IMR-90 (cell line): ENCODE measurements around the gene CBL. TPM values are rescaled to one million over a fixed set of nuclear protein-coding genes. Genes with fewer than 3 reads are reported as not detected.

Experiments used
- ATAC-seq: fragments of 200-7000 bp; cut with Tn5 transposase; 2 replicates; pipeline ENCODE4 v1.9.1; 2020; ENCODE audit warnings: low read depth, mild to moderate bottlenecking, moderate library complexity
- BruUV-seq: library from RNA; stranded (reverse); fragments of 400-500 nt; replicated peaks from 2 replicates; lab custom pipeline; 2021; lab: Mats Ljungman, UMichigan
- CTCF ChIA-PET: fragments of 300-600 bp; formaldehyde crosslinking; extraction: SDS; loops from one replicate; lab custom pipeline; 2021; ENCODE audit warnings: antibody characterized with exemption; lab: Yijun Ruan, JAX
- POLR2A ChIA-PET: fragments of 300-600 bp; sonication (Branson Sonifier 250); formaldehyde crosslinking; loops from one replicate; lab custom pipeline; 2022; ENCODE audit warnings: antibody characterized with exemption; ENCODE audit not compliant: unreplicated experiment; lab: Charles Lee
- DNase-seq: peaks from one replicate; pipeline ENCODE4 v3.0.0; 2013
- H2AFZ ChIP-seq: replicated peaks from 2 replicates; pipeline ENCODE3; 2013; ENCODE audit warnings: low read length, mild to moderate bottlenecking; ENCODE audit not compliant: poor library complexity
- H2AK5ac ChIP-seq: 2 replicates; pipeline ENCODE4 v1.6.1; 2013; ENCODE audit warnings: low read depth, low read length, inconsistent platforms
- H2AK9ac ChIP-seq: replicated peaks from 2 replicates; pipeline ENCODE3; 2013; ENCODE audit warnings: mild to moderate bottlenecking, low read depth, low read length, moderate library complexity; ENCODE audit not compliant: poor library complexity
- H2BK120ac ChIP-seq: 2 replicates; pipeline ENCODE4 v1.6.1; 2013; ENCODE audit warnings: low read depth, low read length, inconsistent platforms
- H2BK15ac ChIP-seq: 3 replicates; pipeline ENCODE4 v1.6.1; 2013; ENCODE audit warnings: low read depth, low read length, inconsistent platforms
- H2BK20ac ChIP-seq: 2 replicates; pipeline ENCODE4 v1.6.1; 2013; ENCODE audit warnings: low read depth, mild to moderate bottlenecking, inconsistent platforms, low read length, moderate library complexity
- H2BK5ac ChIP-seq: 2 replicates; pipeline ENCODE4 v1.6.1; 2013; ENCODE audit warnings: mild to moderate bottlenecking, low read depth, low read length, inconsistent platforms; ENCODE audit not compliant: poor library complexity, severe bottlenecking
- H3K14ac ChIP-seq: replicated peaks from 2 replicates; pipeline ENCODE4 v1.6.1; 2013; ENCODE audit warnings: low read depth, low read length, inconsistent platforms
- H3K18ac ChIP-seq: 2 replicates; pipeline ENCODE4 v1.6.1; 2013; ENCODE audit warnings: low read depth, low read length, control low read depth
- H3K23ac ChIP-seq: 2 replicates; pipeline ENCODE4 v1.6.1; 2013; ENCODE audit warnings: low read depth, low read length, inconsistent platforms
- H3K27ac ChIP-seq: 2 replicates; pipeline ENCODE4 v1.5.1; 2013; ENCODE audit warnings: mild to moderate bottlenecking, control low read depth, low read length; ENCODE audit not compliant: insufficient read depth
- H3K27me3 ChIP-seq: 2 replicates; pipeline ENCODE4 v1.6.1; 2013; ENCODE audit warnings: low read length; ENCODE audit not compliant: control insufficient read depth, insufficient read depth
- H3K36me3 ChIP-seq: 2 replicates; pipeline ENCODE4 v1.6.1; 2013; ENCODE audit warnings: low read length, mixed read lengths; ENCODE audit not compliant: control insufficient read depth, insufficient read depth
- H3K4ac ChIP-seq: 2 replicates; pipeline ENCODE4 v1.6.1; 2013; ENCODE audit warnings: low read depth, low read length, inconsistent platforms
- H3K4me1 ChIP-seq: 2 replicates; pipeline ENCODE4 v1.6.1; 2013; ENCODE audit warnings: low read length, mixed read lengths; ENCODE audit not compliant: control insufficient read depth, insufficient read depth
- H3K4me2 ChIP-seq: 2 replicates; pipeline ENCODE4 v1.6.1; 2013; ENCODE audit warnings: low read depth, mild to moderate bottlenecking, control low read depth, low read length, moderate library complexity
- H3K4me3 ChIP-seq: 2 replicates; pipeline ENCODE4 v1.5.1; 2013; ENCODE audit warnings: low read depth, mild to moderate bottlenecking, control low read depth, low read length, moderate library complexity; ENCODE audit not compliant: insufficient read depth
- H3K56ac ChIP-seq: 2 replicates; pipeline ENCODE4 v1.6.1; 2013; ENCODE audit warnings: low read length, inconsistent platforms; ENCODE audit not compliant: insufficient read depth; ENCODE audit errors: extremely low read depth
- H3K79me1 ChIP-seq, 2 experiments: 2 replicates each; pipeline ENCODE4 v1.6.1; 2013; ENCODE audit warnings: low read length in 2 of 2, inconsistent platforms in 1 of 2, low read depth in 1 of 2
- H3K9ac ChIP-seq: 2 replicates; pipeline ENCODE4 v1.6.1; 2013; ENCODE audit warnings: low read depth, low read length, control low read depth
- H3K9me1 ChIP-seq: 2 replicates; pipeline ENCODE4 v1.6.1; 2013; ENCODE audit warnings: low read length, inconsistent platforms; ENCODE audit not compliant: insufficient read depth
- H3K9me3 ChIP-seq: 2 replicates; pipeline ENCODE4 v1.6.1; 2013; ENCODE audit warnings: low read length; ENCODE audit not compliant: control insufficient read depth, insufficient read depth
- H4K20me1 ChIP-seq: 2 replicates; pipeline ENCODE4 v1.6.1; 2013; ENCODE audit warnings: low read length, inconsistent platforms; ENCODE audit not compliant: insufficient read depth
- H4K5ac ChIP-seq: 2 replicates; pipeline ENCODE4 v1.6.1; 2013; ENCODE audit warnings: mild to moderate bottlenecking, low read depth, low read length, control low read depth
- H4K8ac ChIP-seq, 2 experiments: 2 replicates each; pipeline ENCODE4 v1.6.1; 2013; ENCODE audit warnings: low read depth in 2 of 2, low read length in 2 of 2, control low read depth in 1 of 2, inconsistent platforms in 1 of 2
- H4K91ac ChIP-seq: 2 replicates; pipeline ENCODE4 v1.6.1; 2013; ENCODE audit warnings: low read depth, low read length, inconsistent platforms; ENCODE audit not compliant: insufficient read depth
- BHLHE40 ChIP-seq: fragments of 150-350 bp; IDR thresholded peaks from 2 replicates; pipeline ENCODE4 v1.6.1; 2016; ENCODE audit warnings: mild to moderate bottlenecking, low read depth, low read length
- CEBPB ChIP-seq: IDR thresholded peaks from 2 replicates; pipeline ENCODE4 v1.6.1; 2012; ENCODE audit warnings: low read depth, low read length, improper control_type of control experiment
- FOS ChIP-seq: fragments of 150-350 bp; IDR thresholded peaks from 2 replicates; pipeline ENCODE4 v1.6.1; 2016; ENCODE audit warnings: low read depth, low read length
- MAFK ChIP-seq: IDR thresholded peaks from 2 replicates; pipeline ENCODE4 v1.6.1; 2012; ENCODE audit warnings: low read depth, low read length, improper control_type of control experiment
- MAZ ChIP-seq: IDR thresholded peaks from 2 replicates; pipeline ENCODE4 v1.6.1; 2012; ENCODE audit warnings: low read depth, mild to moderate bottlenecking, low read length, improper control_type of control experiment, moderate library complexity, borderline replicate concordance
- MXI1 ChIP-seq: IDR thresholded peaks from 2 replicates; pipeline ENCODE4 v1.6.1; 2012; ENCODE audit warnings: low read depth, mild to moderate bottlenecking, low read length, moderate library complexity, borderline replicate concordance
- POLR2A ChIP-seq: IDR thresholded peaks from 2 replicates; pipeline ENCODE4 v1.6.1; 2012; ENCODE audit warnings: mild to moderate bottlenecking, low read depth, low read length
- RCOR1 ChIP-seq: IDR thresholded peaks from 2 replicates; pipeline ENCODE4 v1.6.1; 2012; ENCODE audit warnings: mild to moderate bottlenecking, low read length, improper control_type of control experiment; ENCODE audit not compliant: insufficient replicate concordance
- RFX5 ChIP-seq: IDR thresholded peaks from 2 replicates; pipeline ENCODE4 v1.8.0; 2012; ENCODE audit warnings: low read depth, mild to moderate bottlenecking, low read length, moderate library complexity
- SMC3 ChIP-seq: fragments of 150-350 bp; IDR thresholded peaks from 2 replicates; pipeline ENCODE4 v1.6.1; 2016; ENCODE audit warnings: low read depth, mild to moderate bottlenecking, antibody characterized with exemption, low read length, moderate library complexity
- WGBS, 2 experiments: methylation state at CpG; one replicate each; pipeline versions ENCODE4 v1.1.5 to v1.1.7; 2013; ENCODE audit warnings: missing lambda C conversion rate in 2 of 2; ENCODE audit not compliant: insufficient read length in 1 of 2; ENCODE audit errors: extremely low coverage in 2 of 2; 5-methylcytosine and 5-hydroxymethylcytosine counted together
- dilution Hi-C: fragments of 300-500 bp; cut with HindIII; formaldehyde crosslinking; loops from one replicate; pipeline ENCODE4 v1.14.3; 2018; ENCODE audit warnings: low sequenced_read_pairs; ENCODE audit not compliant: unreplicated experiment
- in situ Hi-C: fragments of 300-500 bp; cut with MboI; formaldehyde crosslinking; loops from 3 replicates; pipeline ENCODE4 v1.14.3; 2019; ENCODE audit warnings: low sequenced_read_pairs, inconsistent platforms, mixed read lengths
- intact Hi-C: fragments of 100-400 bp; cut with micrococcal nuclease; formaldehyde crosslinking; loops from 2 replicates; pipeline ENCODE4 v1.10.0; 2022
- polyA plus RNA-seq, 3 experiments: library from polyadenylated mRNA; depleted of rRNA; stranded (reverse); fragments of >200 nt; gene quantifications; 2 replicates each; pipeline ENCODE4 v1.2.3, GENCODE V29; 2012; ENCODE audit warnings: low replicate concordance in 1 of 3
- total RNA-seq: library from RNA; depleted of rRNA; stranded (reverse); fragments of >200 nt; gene quantifications from 2 replicates; pipeline ENCODE4 v1.2.3, GENCODE V29; 2012
- TF ChIP-seq, protein P1 (sequence below): fragments of 150-350 bp; IDR thresholded peaks from 2 replicates; pipeline ENCODE4 v1.6.1; 2016; ENCODE audit warnings: low read depth, mild to moderate bottlenecking, low read length, moderate library complexity, borderline replicate concordance
- TF ChIP-seq, protein P2 (sequence below): fragments of 150-350 bp; IDR thresholded peaks from 2 replicates; pipeline ENCODE4 v1.6.1; 2017; ENCODE audit warnings: mild to moderate bottlenecking, antibody characterized with exemption, low read length, low read depth

Gene CBL
- total and polyA plus RNA-seq, 2 of the 4 experiments (the other 2 are of a cell fraction): 6.1 to 11.8 TPM

GRCh38 chr11:119335091-119335654 lies 129.0 kb downstream of the CBL start:
- peak overlapping the region; percentile 94 for H2AK9ac ChIP-seq
- no peak overlapping the region for H2BK20ac ChIP-seq
- no peak overlapping the region for H2BK5ac ChIP-seq
- H3K9me1 ChIP-seq: peaks cover 14% of the 10 kb centered on the region
- peaks cover 2% of the 10 kb centered on the region; the same call in 1 of the 2 replicates for H3K36me3 ChIP-seq
- DNase-seq (no peak), ATAC-seq (no peak)
- 0 out of 3 replicates have a peak overlapping the region, but pooled peaks have one; percentile 8 for H2BK15ac ChIP-seq
- H3K4me2 ChIP-seq: peak overlapping the region; percentile 78
- dilution Hi-C loops (no loop called here), in situ Hi-C loops (no loop called here), intact Hi-C loops (loop anchor here (5.0 kb wide), 1 partner anchor 188 kb away; the partner anchor contains the start of gene ABCG4)
- peak overlapping the region; percentile 95 for H3K14ac ChIP-seq
- no peaks in the 10 kb centered on the region for H3K27me3 ChIP-seq
- peak overlapping the region; percentile 91 for H4K91ac ChIP-seq
- H2AFZ ChIP-seq: no peak overlapping the region
- 72% methylated on average over 5 of the region's 15 CpGs; no CpG with 5 or more reads in 1 of the 2 experiments for WGBS, 2 experiments
- POLR2A ChIA-PET: no interaction called here
- H3K9me3 ChIP-seq: no peaks in the 10 kb centered on the region
- peak overlapping the region; percentile 79 for H3K27ac ChIP-seq
- peak overlapping the region; percentile 99 for H2AK5ac ChIP-seq
- H3K23ac ChIP-seq: peak overlapping the region; percentile 60
- BruUV-seq: no TSS peak
- H3K9ac ChIP-seq: peak overlapping the region; percentile 90
- peaks cover 23% of the 10 kb centered on the region for H3K4me1 ChIP-seq
- CTCF ChIA-PET: interaction anchor here (1.1 kb wide), 1 partner anchor 240 kb away, joined by 3 read pairs; a partner anchor contains a TSS
- H4K5ac ChIP-seq: no peak overlapping the region
- H4K20me1 ChIP-seq: peaks cover 5% of the 10 kb centered on the region; the same call in 1 of the 2 replicates
- H3K79me1 ChIP-seq: peaks cover 17 to 38% of the 10 kb centered on the region in 2 experiments; a peak in 3 of 4 replicates
- peak overlapping the region; percentile 77 for H3K4me3 ChIP-seq
- TF ChIP-seq MAZ (no peak), BHLHE40 (no peak), RFX5 (no peak), SMC3 (no peak), CEBPB (no peak), FOS (no peak), POLR2A (no peak), RCOR1 (no peak), MAFK (no peak), MXI1 (no peak)
- TF ChIP-seq, protein P1, sequence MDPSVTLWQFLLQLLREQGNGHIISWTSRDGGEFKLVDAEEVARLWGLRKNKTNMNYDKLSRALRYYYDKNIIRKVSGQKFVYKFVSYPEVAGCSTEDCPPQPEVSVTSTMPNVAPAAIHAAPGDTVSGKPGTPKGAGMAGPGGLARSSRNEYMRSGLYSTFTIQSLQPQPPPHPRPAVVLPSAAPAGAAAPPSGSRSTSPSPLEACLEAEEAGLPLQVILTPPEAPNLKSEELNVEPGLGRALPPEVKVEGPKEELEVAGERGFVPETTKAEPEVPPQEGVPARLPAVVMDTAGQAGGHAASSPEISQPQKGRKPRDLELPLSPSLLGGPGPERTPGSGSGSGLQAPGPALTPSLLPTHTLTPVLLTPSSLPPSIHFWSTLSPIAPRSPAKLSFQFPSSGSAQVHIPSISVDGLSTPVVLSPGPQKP: no peak
- TF ChIP-seq, protein P2, sequence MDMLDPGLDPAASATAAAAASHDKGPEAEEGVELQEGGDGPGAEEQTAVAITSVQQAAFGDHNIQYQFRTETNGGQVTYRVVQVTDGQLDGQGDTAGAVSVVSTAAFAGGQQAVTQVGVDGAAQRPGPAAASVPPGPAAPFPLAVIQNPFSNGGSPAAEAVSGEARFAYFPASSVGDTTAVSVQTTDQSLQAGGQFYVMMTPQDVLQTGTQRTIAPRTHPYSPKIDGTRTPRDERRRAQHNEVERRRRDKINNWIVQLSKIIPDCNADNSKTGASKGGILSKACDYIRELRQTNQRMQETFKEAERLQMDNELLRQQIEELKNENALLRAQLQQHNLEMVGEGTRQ: no peak
- H2BK120ac ChIP-seq: peak overlapping the region; percentile 40; the same call in 1 of the 2 replicates
- peak overlapping the region; percentile 63 to 86 for H4K8ac ChIP-seq
- peak overlapping the region; percentile 83; the same call in 1 of the 2 replicates for H3K56ac ChIP-seq
- H3K4ac ChIP-seq: peak overlapping the region; percentile 94
- no peak overlapping the region for H3K18ac ChIP-seq
